ENCODE data around the gene PLBD2.

Gene PLBD2

GRCh38 chr12:113392520-113392919 is 34.1 kb downstream of the PLBD2 start:
- H3K9me2 ChIP-seq (replicated peaks; ENCODE audit: low read depth, low read length): no peaks in the 10 kb centered on the region

GRCh38 chr12:113392988-113393579 is 34.7 kb downstream of the PLBD2 start:
- no peak overlapping the region for H3K4me3 ChIP-seq (ENCODE audit: low read length, poor library complexity, severe bottlenecking)
- H2AFZ ChIP-seq (ENCODE audit: low read length): no peak overlapping the region
- no peaks in the 10 kb centered on the region for H3K9me3 ChIP-seq (ENCODE audit: insufficient read depth, low read depth, low read length)

More at GRCh38 chr12:113392520-113392919, 34.1 kb downstream of the PLBD2 start:
- Histone ChIP-seq H3K4me3 (ENCODE audit: low read length, poor library complexity, severe bottlenecking) (no peak overlapping the region), H3K9ac (ENCODE audit: low read depth, low read length, poor library complexity, severe bottlenecking) (no peak overlapping the region), H3K9me3 (ENCODE audit: insufficient read depth, low read depth, low read length) (no peaks in the 10 kb centered on the region), H4K20me1 (ENCODE audit: insufficient read depth, low read length, poor library complexity, severe bottlenecking) (no peaks in the 10 kb centered on the region), H3K4me2 (ENCODE audit: low read depth, low read length, poor library complexity, severe bottlenecking) (no peak overlapping the region), H3K79me2 (ENCODE audit: insufficient read depth, low read length) (no peaks in the 10 kb centered on the region), H3K27me3 (ENCODE audit: insufficient read depth, low read length, poor library complexity, severe bottlenecking) (no peaks in the 10 kb centered on the region), H3K36me3 (ENCODE audit: insufficient read depth, low read length) (no peaks in the 10 kb centered on the region), H3F3A (ENCODE audit: low read depth) (no peaks in the 10 kb centered on the region), H2AFZ (ENCODE audit: low read length) (no peak overlapping the region), H3K4me1 (ENCODE audit: insufficient read depth, low read length, poor library complexity, severe bottlenecking) (no peaks in the 10 kb centered on the region)
- TF ChIP-seq EZH2phosphoT487 (IDR thresholded peaks at IDR 0.05; ENCODE audit: borderline replicate concordance): no peak
- TF ChIP-seq CTCF (conservative IDR thresholded peaks at IDR 0.05; ENCODE audit: low read length): no peak

GRCh38 chr12:113393749-113394148 is 35.4 kb downstream of the PLBD2 start:
- H3K4me2 ChIP-seq (ENCODE audit: low read depth, low read length, poor library complexity, severe bottlenecking): no peak overlapping the region
- no peaks in the 10 kb centered on the region for H3K79me2 ChIP-seq (ENCODE audit: insufficient read depth, low read length)
- H3K36me3 ChIP-seq (ENCODE audit: insufficient read depth, low read length): no peaks in the 10 kb centered on the region
- H3F3A ChIP-seq (ENCODE audit: low read depth): no peaks in the 10 kb centered on the region
- TF ChIP-seq CTCF (conservative IDR thresholded peaks at IDR 0.05; ENCODE audit: low read length) (no peak), EZH2phosphoT487 (IDR thresholded peaks at IDR 0.05; ENCODE audit: borderline replicate concordance) (no peak)
- no peaks in the 10 kb centered on the region for H3K27me3 ChIP-seq (ENCODE audit: insufficient read depth, low read length, poor library complexity, severe bottlenecking)
- H4K20me1 ChIP-seq (ENCODE audit: insufficient read depth, low read length, poor library complexity, severe bottlenecking): no peaks in the 10 kb centered on the region
- H2AFZ ChIP-seq (ENCODE audit: low read length): no peak overlapping the region
- no peaks in the 10 kb centered on the region for H3K9me3 ChIP-seq (ENCODE audit: insufficient read depth, low read depth, low read length)
- no peak overlapping the region for H3K4me3 ChIP-seq (ENCODE audit: low read length, poor library complexity, severe bottlenecking)
- H3K9me2 ChIP-seq (replicated peaks; ENCODE audit: low read depth, low read length): no peaks in the 10 kb centered on the region
- H3K9ac ChIP-seq (ENCODE audit: low read depth, low read length, poor library complexity, severe bottlenecking): no peak overlapping the region
- H3K4me1 ChIP-seq (ENCODE audit: insufficient read depth, low read length, poor library complexity, severe bottlenecking): no peaks in the 10 kb centered on the region

More at GRCh38 chr12:113392988-113393579, 34.7 kb downstream of the PLBD2 start:
- no peaks in the 10 kb centered on the region for H3K79me2 ChIP-seq (ENCODE audit: insufficient read depth, low read length)
- H3K36me3 ChIP-seq (ENCODE audit: insufficient read depth, low read length): no peaks in the 10 kb centered on the region
- TF ChIP-seq EZH2phosphoT487 (IDR thresholded peaks at IDR 0.05; ENCODE audit: borderline replicate concordance): no peak
- TF ChIP-seq CTCF (conservative IDR thresholded peaks at IDR 0.05; ENCODE audit: low read length): no peak
- no peaks in the 10 kb centered on the region for H3K27me3 ChIP-seq (ENCODE audit: insufficient read depth, low read length, poor library complexity, severe bottlenecking)
- H3F3A ChIP-seq (ENCODE audit: low read depth): no peaks in the 10 kb centered on the region
- no peaks in the 10 kb centered on the region for H3K9me2 ChIP-seq (replicated peaks; ENCODE audit: low read depth, low read length)
- H3K4me2 ChIP-seq (ENCODE audit: low read depth, low read length, poor library complexity, severe bottlenecking): no peak overlapping the region
- H4K20me1 ChIP-seq (ENCODE audit: insufficient read depth, low read length, poor library complexity, severe bottlenecking): no peaks in the 10 kb centered on the region
- no peaks in the 10 kb centered on the region for H3K4me1 ChIP-seq (ENCODE audit: insufficient read depth, low read length, poor library complexity, severe bottlenecking)
- no peak overlapping the region for H3K9ac ChIP-seq (ENCODE audit: low read depth, low read length, poor library complexity, severe bottlenecking)

Measured in Loucy (cell line).